Measurements from ENCODE around the gene ZBTB12. TPM values are rescaled to one million over a fixed set of nuclear protein-coding genes. Genes with fewer than 3 reads are reported as not detected.

ZBTB12 gene
- total and polyA plus RNA-seq, 4 donors: 2.8 to 7.3 (median 5.2) TPM

DNA sequence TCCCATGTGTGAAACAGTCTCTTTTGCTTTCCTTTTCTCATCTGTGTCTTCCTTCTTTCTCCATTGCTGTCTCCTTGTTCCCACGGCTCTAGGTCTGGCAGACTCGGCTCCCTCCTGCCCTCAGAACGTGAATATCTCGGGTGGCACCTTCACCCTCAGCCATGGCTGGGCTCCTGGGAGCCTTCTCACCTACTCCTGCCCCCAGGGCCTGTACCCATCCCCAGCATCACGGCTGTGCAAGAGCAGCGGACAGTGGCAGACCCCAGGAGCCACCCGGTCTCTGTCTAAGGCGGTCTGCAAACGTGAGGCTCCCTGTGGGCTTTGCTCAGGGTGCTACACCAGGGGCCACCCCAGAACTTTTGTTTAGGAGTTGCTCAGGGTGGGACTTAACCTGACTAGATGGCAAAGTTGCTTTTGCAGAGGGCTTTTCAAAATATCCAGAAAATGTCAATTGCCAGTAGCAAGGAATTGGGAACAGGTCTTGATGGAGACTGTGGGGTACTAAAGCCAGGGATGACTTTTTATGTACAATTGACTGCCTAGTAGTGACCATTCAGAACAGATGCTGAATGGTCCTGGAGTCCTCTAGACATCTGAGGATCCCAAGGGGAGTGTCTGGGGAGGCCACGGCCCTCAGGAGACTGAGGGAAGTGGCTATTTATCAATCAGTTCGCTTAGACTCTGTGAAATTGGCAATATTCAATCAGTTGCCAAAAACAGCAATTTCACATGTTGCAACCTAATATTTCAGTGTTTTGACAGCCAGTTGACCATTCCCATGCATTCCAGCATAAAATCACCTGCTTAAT lies 26.2 kb upstream of the ZBTB12 start:
- DNase-seq: no peak
- peak overlapping the region; percentile 29 for H3K4me3 ChIP-seq
- H3K27ac ChIP-seq (ENCODE audit: low read depth in 1 of 2, low read length in 1 of 2): peak overlapping the region in 1 of 2 donors; percentile 81
- H3K27me3 ChIP-seq (ENCODE audit: control insufficient read depth in 3 of 3, insufficient read depth in 3 of 3, low read length in 2 of 3): no peaks in the 10 kb centered on the region
- no peaks in the 10 kb centered on the region for H3K4me1 ChIP-seq (ENCODE audit: control insufficient read depth in 5 of 5, insufficient read depth in 5 of 5, low read length in 5 of 5)
- no peaks in the 10 kb centered on the region for H3K36me3 ChIP-seq (ENCODE audit: control insufficient read depth in 4 of 4, insufficient read depth in 4 of 4, low read length in 4 of 4)
- no peaks in the 10 kb centered on the region for H3K9me3 ChIP-seq (ENCODE audit: control insufficient read depth in 4 of 4, insufficient read depth in 3 of 4, low read length in 3 of 4)
- H3K9ac ChIP-seq (ENCODE audit: insufficient read depth in 1 of 2, low read length in 2 of 2): no peak overlapping the region
- TF ChIP-seq, protein P1, sequence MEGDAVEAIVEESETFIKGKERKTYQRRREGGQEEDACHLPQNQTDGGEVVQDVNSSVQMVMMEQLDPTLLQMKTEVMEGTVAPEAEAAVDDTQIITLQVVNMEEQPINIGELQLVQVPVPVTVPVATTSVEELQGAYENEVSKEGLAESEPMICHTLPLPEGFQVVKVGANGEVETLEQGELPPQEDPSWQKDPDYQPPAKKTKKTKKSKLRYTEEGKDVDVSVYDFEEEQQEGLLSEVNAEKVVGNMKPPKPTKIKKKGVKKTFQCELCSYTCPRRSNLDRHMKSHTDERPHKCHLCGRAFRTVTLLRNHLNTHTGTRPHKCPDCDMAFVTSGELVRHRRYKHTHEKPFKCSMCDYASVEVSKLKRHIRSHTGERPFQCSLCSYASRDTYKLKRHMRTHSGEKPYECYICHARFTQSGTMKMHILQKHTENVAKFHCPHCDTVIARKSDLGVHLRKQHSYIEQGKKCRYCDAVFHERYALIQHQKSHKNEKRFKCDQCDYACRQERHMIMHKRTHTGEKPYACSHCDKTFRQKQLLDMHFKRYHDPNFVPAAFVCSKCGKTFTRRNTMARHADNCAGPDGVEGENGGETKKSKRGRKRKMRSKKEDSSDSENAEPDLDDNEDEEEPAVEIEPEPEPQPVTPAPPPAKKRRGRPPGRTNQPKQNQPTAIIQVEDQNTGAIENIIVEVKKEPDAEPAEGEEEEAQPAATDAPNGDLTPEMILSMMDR (IDR thresholded peaks at IDR 0.05; ENCODE audit: control extremely low read depth, extremely low read depth): no peak
- 70 to 87% methylated on average over 11 of the region's 11 CpGs for WGBS, 2 donors
- no peak for ATAC-seq (ENCODE audit: insufficient read depth, low FRiP score)

DNA sequence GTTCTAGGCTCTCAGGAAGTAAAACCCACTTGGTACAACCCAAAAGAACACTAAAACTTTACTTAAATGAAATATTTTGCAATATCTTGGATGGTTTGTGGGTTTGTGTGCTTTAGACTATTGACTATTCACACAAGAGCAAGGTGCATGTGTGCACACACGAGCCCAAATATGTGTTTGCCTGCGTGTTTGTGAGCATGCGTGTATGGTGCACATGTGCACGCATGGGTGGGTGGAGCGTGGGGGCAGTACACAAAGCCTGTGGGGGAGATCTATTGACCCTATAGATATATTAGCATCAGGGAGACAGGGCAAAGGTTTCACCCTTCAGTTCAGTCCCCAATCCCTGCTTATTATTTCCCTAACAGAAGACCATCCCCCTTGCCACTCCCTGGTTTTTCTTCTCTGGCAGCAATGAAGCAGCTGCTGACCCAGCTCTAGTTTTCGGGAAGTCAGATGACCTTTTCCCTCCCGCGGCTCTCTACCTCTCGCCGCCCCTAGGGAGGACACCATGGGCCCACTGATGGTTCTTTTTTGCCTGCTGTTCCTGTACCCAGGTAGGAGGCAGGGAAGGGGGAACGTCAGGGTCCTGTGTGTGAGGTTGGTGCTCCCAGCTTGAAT lies 25.5 kb upstream of the ZBTB12 start, which contains the start of gene C2:
C2 (plus strand) TSS at position 476 of the 621 bp plus-strand sequence; CDS start at position 512, 36 bp downstream.
- no peak for DNase-seq
- Histone ChIP-seq H3K4me1 (ENCODE audit: control insufficient read depth in 5 of 5, insufficient read depth in 5 of 5, low read length in 5 of 5) (no peaks in the 10 kb centered on the region), H3K36me3 (ENCODE audit: control insufficient read depth in 4 of 4, insufficient read depth in 4 of 4, low read length in 4 of 4) (no peaks in the 10 kb centered on the region), H3K4me3 (peak within 1 kb of the TSS; percentile 29), H3K9ac (ENCODE audit: insufficient read depth in 1 of 2, low read length in 2 of 2) (no peak within 1 kb of the TSS), H3K27me3 (ENCODE audit: control insufficient read depth in 3 of 3, insufficient read depth in 3 of 3, low read length in 2 of 3) (no peaks in the 10 kb centered on the region), H3K27ac (ENCODE audit: low read depth in 1 of 2, low read length in 1 of 2) (peak within 1 kb of the TSS in 1 of 2 donors; percentile 81), H3K9me3 (ENCODE audit: control insufficient read depth in 4 of 4, insufficient read depth in 3 of 4, low read length in 3 of 4) (no peaks in the 10 kb centered on the region)
- 58 to 73% methylated on average over 11 of the region's 11 CpGs for WGBS, 2 donors
- TF ChIP-seq, protein P1 (IDR thresholded peaks at IDR 0.05; ENCODE audit: control extremely low read depth, extremely low read depth): no peak
- peak; percentile 56 for ATAC-seq (ENCODE audit: insufficient read depth, low FRiP score)

DNA sequence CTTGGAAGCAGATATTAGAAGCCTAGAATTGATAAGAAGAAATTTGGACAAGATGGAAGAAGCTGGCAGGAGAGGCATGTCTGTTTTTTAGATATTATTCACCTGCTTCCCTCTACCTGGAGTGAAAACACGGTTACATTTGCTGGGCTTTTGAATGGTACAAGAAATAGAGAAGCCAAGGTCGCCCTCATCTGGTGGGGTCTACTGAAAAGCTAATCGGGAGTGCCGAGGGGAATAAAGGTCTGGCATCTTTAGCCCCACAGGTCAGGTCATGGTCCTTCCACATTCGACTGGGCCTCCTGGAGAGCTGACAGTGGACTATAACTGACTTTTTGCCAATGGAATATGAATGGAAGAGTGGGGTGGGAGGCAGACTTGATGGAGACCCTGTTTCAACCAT lies 21.1 kb upstream of the ZBTB12 start:
- Histone ChIP-seq H3K4me1 (ENCODE audit: control insufficient read depth in 5 of 5, insufficient read depth in 5 of 5, low read length in 5 of 5) (peaks cover 0 to 8% (median 0%) of the 10 kb centered on the region in 5 donors), H3K9me3 (ENCODE audit: control insufficient read depth in 4 of 4, insufficient read depth in 3 of 4, low read length in 3 of 4) (no peaks in the 10 kb centered on the region), H3K36me3 (ENCODE audit: control insufficient read depth in 4 of 4, insufficient read depth in 4 of 4, low read length in 4 of 4) (no peaks in the 10 kb centered on the region), H3K27me3 (ENCODE audit: control insufficient read depth in 3 of 3, insufficient read depth in 3 of 3, low read length in 2 of 3) (no peaks in the 10 kb centered on the region), H3K4me3 (no peak overlapping the region), H3K27ac (ENCODE audit: low read depth in 1 of 2, low read length in 1 of 2) (no peak overlapping the region), H3K9ac (ENCODE audit: insufficient read depth in 1 of 2, low read length in 2 of 2) (no peak overlapping the region)
- ATAC-seq (ENCODE audit: insufficient read depth, low FRiP score): no peak
- 14 to 22% methylated on average over 5 of the region's 5 CpGs for WGBS, 2 donors
- TF ChIP-seq, protein P1 (IDR thresholded peaks at IDR 0.05; ENCODE audit: control extremely low read depth, extremely low read depth): no peak
- DNase-seq: no peak

All from lung (tissue), 12 donors.